ENCODE data around the gene UCN2.
"Not testable (repeated sequence)": the region's sequence is repeated elsewhere in the genome, so short reads cannot be mapped to it uniquely, and the experiment has no call there.

Gene UCN2

DNA sequence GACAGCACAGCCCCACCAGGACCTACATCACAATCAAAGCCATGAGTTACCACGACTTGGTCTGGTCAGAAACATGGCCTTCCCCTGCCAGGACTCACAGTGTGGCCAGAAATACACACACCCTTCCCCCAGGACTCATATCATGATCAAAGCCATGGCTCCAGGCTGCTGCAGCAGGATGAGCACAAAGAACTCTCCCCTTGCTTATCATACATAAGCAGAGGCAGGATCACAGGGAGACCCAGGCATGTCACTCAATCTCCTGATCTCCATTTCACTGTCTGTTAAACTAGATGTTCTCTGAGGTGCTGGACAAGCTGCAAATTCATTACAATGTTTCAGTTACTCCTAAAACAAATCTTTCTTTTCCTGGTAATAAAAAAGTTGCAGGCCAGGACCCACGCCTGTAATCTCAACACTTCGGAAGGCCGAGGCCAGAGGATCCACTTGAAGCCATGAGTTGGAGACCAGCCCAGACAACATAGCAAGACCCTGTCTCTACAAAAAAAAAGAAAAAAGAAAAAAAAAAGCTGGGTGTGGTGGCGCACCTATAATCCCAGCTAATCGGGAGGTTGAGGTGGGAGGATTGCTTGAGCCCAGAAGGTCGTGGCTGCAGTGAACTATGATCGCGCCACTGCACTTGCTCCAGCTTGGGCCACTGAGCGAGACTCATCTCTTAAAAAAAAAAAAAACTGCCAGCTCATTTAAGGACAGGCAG is 8.2 kb downstream of the UCN2 start:
- DNase-seq (ENCODE audit: low read depth) = no peak
- peak overlapping the region; percentile 61; the same call in 1 of the 2 replicates for H3K4me3 ChIP-seq (ENCODE audit: low read depth, low read length)
- TF ChIP-seq, protein P1, sequence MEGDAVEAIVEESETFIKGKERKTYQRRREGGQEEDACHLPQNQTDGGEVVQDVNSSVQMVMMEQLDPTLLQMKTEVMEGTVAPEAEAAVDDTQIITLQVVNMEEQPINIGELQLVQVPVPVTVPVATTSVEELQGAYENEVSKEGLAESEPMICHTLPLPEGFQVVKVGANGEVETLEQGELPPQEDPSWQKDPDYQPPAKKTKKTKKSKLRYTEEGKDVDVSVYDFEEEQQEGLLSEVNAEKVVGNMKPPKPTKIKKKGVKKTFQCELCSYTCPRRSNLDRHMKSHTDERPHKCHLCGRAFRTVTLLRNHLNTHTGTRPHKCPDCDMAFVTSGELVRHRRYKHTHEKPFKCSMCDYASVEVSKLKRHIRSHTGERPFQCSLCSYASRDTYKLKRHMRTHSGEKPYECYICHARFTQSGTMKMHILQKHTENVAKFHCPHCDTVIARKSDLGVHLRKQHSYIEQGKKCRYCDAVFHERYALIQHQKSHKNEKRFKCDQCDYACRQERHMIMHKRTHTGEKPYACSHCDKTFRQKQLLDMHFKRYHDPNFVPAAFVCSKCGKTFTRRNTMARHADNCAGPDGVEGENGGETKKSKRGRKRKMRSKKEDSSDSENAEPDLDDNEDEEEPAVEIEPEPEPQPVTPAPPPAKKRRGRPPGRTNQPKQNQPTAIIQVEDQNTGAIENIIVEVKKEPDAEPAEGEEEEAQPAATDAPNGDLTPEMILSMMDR (IDR thresholded peaks at IDR 0.05; ENCODE audit: low read depth, low read length, missing control alignments) = no peak

DNA sequence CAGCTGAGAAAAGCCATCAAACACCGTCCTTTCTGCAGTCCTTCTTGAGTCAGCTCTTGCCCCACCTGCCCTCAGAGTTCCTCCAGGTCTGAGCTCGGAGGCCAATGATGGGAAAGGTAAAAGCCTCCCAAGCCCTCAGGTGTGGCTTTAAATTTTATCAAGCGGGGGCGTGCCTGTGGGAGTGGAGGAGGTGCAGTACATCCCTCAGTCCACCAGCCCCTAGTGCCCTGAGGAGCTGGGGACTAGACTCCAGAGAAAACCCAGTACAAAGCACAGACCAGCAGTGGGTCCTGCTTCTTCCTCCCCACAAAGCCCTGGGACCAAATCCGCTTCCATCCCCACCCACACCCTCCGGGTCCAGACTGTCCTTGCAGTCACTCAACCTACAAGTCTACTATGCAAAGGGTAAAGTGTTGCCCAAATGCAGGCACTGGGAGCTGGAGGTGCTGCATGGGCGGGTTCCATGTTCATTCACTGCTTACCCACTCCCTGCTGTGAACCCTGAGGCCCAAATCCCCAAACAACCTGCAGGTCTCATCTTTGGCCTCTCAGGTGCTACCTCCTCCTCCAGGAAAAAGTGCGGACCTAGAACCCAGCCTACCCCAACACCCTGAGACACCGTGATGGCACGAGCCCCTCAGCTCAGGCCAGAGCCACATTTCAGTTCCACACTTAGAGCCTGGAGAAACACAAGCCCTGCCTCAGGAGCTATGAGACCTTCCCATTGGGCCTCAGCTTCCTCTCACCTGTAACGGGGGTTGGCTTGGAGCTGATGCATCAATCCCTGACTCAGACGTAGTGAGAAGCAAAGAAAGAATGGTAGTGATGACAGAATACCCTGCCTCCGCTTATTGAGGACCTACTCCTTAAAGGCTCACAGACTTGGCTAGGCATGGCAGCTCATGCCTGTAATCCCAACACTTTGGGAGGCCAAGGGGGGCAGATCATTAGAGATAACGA is 9.4 kb downstream of the UCN2 start:
- H3K4me3 ChIP-seq (ENCODE audit: low read depth, low read length) = no peak overlapping the region; the same call in 1 of the 2 replicates
- TF ChIP-seq, protein P1 (IDR thresholded peaks at IDR 0.05; ENCODE audit: low read depth, low read length, missing control alignments) = no peak

DNA sequence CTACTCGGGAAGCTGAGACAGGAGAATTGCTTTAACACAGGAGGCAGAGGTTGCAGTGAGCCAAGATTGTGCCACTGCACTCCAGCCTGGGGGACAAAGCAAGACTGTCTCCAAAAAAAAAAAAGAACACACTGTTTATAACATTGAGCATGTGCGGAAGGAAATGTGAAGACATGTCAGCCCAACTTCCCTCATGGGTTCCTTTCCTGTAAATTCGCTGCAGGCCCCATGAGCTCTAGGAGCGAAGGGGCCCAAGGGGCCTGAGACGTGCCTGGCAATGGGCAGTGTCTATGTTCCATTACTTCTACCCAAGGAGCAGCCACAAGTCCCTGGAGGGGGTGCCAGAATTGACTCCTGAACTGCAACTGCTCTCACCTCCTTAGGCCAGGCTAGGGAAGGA is 10.2 kb downstream of the UCN2 start:
- TF ChIP-seq, protein P1 (IDR thresholded peaks at IDR 0.05; ENCODE audit: low read depth, low read length, missing control alignments) = no peak
- H3K4me3 ChIP-seq (ENCODE audit: low read depth, low read length) = no peak overlapping the region
- DNase-seq (ENCODE audit: low read depth) = no peak

More for the DNA sequence above, 9.4 kb downstream of the UCN2 start:
- DNase-seq (ENCODE audit: low read depth) = no peak

DNA sequence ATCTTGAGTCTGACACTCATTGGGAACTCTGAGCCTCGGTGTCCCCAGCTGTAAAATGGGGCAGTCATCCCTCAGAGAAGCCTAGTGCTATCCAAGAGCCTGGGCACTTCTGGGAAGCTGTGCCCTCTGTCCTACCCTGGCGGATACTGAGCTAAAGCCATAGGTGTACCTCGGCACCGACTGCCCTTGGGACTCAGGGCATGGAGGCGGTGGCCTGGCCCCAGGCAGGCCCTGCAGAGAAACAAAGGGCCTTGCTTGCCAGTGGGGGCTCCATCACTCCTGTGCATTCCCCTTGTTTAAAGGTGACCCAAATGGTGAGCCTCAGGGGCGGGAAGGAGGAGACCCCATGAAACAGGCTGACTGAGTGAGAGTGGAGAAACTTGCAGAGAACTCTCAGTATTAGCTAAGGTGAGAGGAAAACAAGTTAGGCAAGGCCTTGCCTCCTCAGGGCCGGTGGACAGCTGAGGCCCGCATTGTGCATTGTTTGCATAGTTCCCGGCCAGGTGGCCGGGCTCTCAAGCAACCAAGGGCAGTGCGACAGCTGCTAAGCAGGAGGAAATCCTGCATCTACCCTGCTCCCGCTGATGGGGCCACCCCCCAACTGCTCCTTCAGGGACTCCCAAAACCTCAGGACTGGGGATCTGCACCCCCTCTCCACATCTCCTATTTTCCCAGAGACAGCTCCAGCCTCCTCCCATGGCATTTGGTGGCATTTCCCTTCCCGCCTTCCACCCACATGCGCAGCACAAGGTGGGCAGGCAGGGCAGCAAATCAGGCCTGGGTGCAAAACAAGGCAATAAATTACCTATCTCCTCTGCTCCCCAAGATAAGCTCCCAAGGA is 11.2 kb downstream of the UCN2 start:
- no peak overlapping the region for H3K4me3 ChIP-seq (ENCODE audit: low read depth, low read length)
- DNase-seq (ENCODE audit: low read depth) = no peak
- TF ChIP-seq, protein P1 (IDR thresholded peaks at IDR 0.05; ENCODE audit: low read depth, low read length, missing control alignments) = no peak

DNA sequence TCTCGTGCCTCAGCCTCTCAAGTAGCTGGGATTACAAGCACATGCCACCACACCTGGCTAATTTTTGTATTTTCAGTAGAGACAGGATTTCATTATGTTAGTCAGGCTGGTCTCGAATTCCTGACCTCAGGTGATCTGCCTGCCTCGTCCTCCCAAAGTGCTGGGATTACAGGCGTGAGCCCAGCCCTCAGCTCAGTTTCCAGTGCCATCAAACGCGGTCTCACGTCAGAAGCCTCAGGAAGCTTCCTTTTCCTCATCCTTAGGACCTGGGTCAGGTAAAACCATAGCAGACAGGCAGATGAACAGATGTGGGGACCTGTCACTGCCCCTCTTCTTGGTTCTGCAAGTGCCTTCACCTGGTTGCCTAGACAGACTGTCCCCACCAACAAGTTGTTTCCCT is 11.9 kb downstream of the UCN2 start:
- not testable (repeated sequence) for DNase-seq (ENCODE audit: low read depth); H3K4me3 ChIP-seq (ENCODE audit: low read depth, low read length)

DNA sequence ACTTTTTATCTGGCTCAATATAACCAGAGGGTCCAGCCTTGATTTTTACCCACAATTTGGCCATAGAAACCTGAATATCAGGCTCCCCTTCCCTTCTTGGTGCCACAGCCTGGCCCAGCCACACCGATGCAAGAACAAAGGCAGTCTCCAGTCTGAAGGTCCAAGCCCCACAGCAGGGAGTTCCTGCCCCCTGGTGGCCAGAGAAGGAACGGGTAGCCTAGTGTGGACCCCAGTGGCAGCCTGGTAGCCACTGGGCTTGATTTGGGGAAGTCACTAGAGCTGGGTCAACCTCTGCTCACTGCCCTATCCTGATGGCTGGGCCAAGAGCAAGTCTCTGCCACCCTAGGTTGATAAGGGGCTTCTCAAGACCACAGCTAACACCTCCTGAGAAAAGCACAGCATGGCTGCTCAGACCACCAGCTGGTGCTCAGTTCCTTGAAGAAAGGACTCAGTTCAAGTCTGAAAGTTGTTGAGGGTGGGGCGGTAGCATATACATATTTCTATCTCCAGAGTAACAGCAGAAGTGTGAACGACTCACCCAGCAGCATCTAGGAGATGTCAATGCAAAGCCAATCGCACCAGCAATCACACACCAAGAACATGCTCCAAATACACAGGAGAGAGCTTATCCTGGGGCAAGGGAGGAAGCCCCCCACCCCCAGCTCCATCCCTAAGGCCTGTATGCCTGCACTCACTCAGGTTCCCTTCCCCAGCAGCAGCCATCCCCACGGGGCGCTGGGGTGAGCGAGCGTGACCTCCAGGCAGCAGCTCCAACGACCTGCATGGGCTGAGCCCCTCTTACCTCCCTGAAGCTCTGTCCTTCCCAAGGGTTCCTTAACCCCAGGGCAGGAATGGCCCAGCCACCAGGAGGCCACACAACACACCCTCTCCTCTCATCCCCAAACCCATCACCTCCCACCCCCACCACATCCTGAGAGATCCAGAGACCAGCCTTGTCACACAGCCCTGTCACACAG is 14.6 kb downstream of the UCN2 start:
- no peak for DNase-seq (ENCODE audit: low read depth)
- no peak overlapping the region for H3K4me3 ChIP-seq (ENCODE audit: low read depth, low read length)
- TF ChIP-seq, protein P1 (IDR thresholded peaks at IDR 0.05; ENCODE audit: low read depth, low read length, missing control alignments) = peak; percentile 97
